Omental fat pad (tissue), 4 donors: ENCODE measurements around the gene NDUFA8. TPM values are rescaled to one million over a fixed set of nuclear protein-coding genes. Genes with fewer than 3 reads are reported as not detected.

Source experiments
- ATAC-seq: fragments of 150-250 bp; one replicate; pipeline ENCODE4 v1.9.1; 2016; ENCODE audit warnings: mild to moderate bottlenecking, moderate library complexity; ENCODE audit not compliant: low FRiP score
- DNase-seq: peaks from one replicate; pipeline ENCODE4 v3.0.0-alpha.2; 2019; ENCODE audit warnings: low spot score
- CTCF ChIP-seq, 3 donors: fragments of 450-650 bp; IDR thresholded peaks; one replicate each; pipeline ENCODE4 v1.5.1; 2016 to 2017; ENCODE audit warnings: antibody characterized with exemption in 3 of 3, mild to moderate bottlenecking in 3 of 3, moderate library complexity in 2 of 3
- total RNA-seq, 4 donors: library from RNA; depleted of rRNA; stranded (reverse); fragments of >200 nt; gene quantifications; one replicate each; pipeline ENCODE4 v1.1.0, GENCODE V29; 2016

Gene NDUFA8
- total RNA-seq, 4 donors from 2014 or later = 22.8 to 41.7 (median 30.0) TPM

DNA sequence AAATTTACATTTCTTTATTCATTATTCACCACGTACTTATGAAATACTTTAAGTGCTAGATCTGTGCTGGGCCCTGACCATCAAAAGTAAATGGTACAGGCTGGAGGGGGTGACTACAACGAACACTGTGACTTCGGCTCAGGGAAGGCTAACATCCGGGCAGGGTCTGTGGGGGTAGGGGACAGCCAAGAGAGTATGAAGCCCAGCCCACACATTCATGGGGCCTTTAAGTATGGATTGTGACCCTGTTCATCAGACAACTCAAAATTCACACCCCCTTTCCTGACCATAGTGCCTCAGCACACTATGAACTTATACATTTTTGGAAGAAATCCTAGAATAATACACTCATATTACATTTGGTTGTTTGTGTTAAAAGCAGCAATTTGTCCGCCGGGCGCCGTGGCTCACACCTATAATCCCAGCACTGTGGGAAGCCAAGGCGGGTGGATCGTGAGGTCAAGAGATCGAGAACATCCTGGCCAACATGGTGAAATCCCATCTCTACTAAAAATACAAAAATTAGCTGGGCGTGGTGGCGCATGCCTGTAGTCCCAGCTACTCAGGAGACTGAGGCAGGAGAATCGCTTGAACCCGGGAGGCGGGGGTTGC lies 33.4 kb upstream of the NDUFA8 start:
- no peak for TF ChIP-seq CTCF (IDR thresholded peaks at IDR 0.05)
- ATAC-seq = no peak

DNA sequence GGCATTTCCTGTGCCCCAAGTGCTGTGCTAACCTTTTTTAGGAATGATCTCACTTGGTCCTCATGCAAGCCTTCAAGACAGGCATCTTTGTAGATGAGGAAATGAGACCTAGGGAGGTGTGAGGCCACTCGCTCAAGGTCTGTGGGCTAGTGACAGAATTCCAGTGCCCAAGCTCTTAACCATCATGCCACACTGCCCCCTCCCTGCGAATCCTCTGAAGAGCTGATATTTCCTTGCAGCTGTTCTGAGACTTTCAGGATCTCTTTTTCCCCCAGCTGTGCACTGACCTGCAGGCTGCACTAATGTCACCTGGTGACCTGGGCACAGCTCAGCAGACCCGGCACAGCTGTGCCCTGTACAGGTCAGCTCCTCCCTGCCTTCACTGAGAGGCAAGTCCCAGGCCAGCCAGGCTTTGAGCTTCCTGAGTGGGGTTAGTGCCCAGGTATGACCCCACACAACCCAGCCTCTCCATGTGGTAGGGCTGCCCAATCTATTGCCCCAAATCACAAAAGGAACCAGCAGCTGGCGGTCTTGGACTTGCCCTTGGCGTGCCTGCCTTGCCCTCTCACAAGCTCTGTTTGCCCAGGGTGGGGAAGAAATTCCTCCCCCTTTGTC lies 32.8 kb upstream of the NDUFA8 start:
- DNase-seq (no peak), ATAC-seq (no peak)

More for the DNA sequence above, 33.4 kb upstream of the NDUFA8 start:
- no peak for DNase-seq

GRCh38 chr9:122191584-122191983 lies 32.0 kb upstream of the NDUFA8 start:
- no peak for TF ChIP-seq CTCF (IDR thresholded peaks at IDR 0.05)
- DNase-seq (no peak), ATAC-seq (no peak)

More for the DNA sequence above, 32.8 kb upstream of the NDUFA8 start:
- TF ChIP-seq CTCF (IDR thresholded peaks at IDR 0.05) = no peak

DNA sequence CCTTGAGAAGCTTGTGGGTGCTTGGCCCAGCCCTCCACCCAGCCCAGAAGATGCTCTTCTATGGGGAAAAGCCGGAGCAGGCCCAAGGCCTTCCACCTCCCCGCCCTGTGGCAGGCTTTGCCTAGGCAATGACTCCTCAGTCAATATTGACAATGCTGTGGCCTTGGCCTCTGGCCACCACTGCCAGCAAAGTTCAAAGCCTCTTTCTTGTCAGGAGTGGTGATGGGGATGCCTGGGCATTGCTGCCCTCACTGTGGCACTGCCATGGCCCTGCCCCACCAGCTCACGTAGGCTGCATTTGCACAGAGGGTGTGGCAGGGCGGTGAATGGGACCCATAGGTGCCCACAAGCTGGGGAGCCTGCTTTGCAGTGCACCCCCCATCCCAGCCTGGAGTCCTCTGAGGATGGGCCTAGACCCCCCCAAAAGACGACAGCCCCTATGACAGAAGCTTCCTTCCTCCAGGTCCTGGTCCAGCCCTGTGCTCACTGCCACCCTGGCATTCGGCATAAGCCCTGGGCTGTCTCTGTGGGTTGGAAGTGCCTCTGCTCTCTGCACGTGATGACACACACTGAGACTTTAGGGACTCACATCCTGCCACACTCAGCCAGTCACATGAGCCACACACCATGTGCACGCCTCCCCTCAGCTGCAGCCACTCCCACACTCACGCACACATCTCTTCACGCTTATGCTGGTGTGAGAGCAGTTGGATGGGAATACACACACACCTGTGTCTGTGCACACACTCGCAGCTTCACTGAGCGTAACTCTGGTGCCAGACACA lies 31.2 kb upstream of the NDUFA8 start:
- ATAC-seq (no peak), DNase-seq (no peak)
- TF ChIP-seq CTCF (IDR thresholded peaks at IDR 0.05) = no peak

DNA sequence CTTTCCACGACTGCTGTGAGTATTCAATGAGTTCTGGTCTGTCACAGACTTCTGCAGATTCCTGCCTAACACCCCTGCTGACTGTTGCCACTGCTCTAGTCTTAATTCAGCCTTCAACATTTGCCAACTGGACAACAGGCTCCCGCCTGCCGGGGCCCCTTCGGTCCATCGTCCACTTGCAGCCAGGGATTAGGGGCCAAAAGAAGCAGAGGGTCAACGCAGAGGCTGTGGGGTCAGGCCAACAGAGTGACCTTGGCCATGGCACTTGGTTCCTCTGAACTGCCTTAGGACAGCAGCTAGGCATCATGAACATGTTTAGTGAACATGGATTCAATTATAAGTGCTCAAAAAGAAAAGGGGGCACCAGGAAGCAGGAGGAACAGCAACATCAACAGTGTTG lies 28.8 kb upstream of the NDUFA8 start:
- DNase-seq = no peak
- no peak for ATAC-seq
- TF ChIP-seq CTCF (IDR thresholded peaks at IDR 0.05) = no peak

- ATAC-seq = no peak
- DNase-seq = no peak
- TF ChIP-seq CTCF (IDR thresholded peaks at IDR 0.05) = no peak
Observed at GRCh38 chr9:122186777-122187470, 27.3 kb upstream of the NDUFA8 start.
